Fibroblast of lung (primary cell): ENCODE results near the gene ZNRF3.

ENCODE experiments used
- EZH2 ChIP-seq: IDR thresholded peaks from 2 replicates; pipeline ENCODE4 v1.5.1; 2012; ENCODE audit warnings: low read length, control low read depth, mild to moderate bottlenecking; ENCODE audit errors: missing control alignments
- TF ChIP-seq, protein P1 (sequence below), 2 donors: IDR thresholded peaks in 1 of 2; conservative IDR thresholded peaks in 1 of 2; 1 replicate in 1 of 2; 2 replicates in 1 of 2; pipeline ENCODE4 v1.5.1; 2011 to 2012; ENCODE audit warnings: low read length in 2 of 2, control low read depth in 1 of 2, inconsistent platforms in 1 of 2, low read depth in 1 of 2, mild to moderate bottlenecking in 1 of 2

DNA sequence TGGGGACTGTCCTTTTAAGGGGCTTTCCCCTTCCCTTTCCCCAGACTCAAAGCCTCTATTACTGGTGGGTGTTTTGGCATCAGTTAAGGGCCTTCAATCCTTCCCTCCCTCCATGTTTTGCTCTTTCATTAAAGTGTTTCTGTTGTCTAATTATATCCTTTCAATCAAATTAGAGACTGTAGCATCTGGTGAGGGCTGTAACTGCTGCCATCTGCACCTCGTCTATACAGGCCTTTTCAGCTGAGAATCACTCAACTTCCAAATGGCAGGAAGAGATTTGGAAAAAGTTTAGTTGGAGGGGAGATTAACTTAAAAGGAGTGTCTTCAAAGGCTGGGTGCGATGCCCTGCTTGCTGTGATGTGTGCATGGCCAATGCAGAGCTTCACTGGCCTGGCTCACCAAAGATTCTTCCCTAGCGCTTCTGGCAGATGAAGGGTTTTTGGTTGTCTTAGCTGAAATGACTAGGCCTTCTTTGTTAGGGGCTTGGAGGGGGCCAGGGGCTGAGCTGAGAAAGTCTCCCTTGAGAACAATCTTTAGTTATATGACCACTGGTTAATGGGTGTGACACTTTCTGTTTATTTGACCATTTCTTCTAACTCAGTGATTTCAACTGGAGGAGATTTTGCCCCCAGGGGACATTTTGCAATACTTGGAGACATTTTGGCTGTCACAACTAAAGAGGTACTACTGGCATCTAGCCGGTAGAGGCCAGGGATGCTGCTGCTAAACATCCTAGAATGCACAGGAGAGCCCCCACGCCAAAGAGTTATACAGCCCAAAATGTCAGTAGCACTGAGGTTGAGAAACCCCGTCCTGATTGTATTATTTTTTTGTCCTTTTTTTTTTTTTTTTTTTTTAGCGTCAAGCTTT, 197.0 kb downstream of the ZNRF3 start:
- TF ChIP-seq, protein P1, sequence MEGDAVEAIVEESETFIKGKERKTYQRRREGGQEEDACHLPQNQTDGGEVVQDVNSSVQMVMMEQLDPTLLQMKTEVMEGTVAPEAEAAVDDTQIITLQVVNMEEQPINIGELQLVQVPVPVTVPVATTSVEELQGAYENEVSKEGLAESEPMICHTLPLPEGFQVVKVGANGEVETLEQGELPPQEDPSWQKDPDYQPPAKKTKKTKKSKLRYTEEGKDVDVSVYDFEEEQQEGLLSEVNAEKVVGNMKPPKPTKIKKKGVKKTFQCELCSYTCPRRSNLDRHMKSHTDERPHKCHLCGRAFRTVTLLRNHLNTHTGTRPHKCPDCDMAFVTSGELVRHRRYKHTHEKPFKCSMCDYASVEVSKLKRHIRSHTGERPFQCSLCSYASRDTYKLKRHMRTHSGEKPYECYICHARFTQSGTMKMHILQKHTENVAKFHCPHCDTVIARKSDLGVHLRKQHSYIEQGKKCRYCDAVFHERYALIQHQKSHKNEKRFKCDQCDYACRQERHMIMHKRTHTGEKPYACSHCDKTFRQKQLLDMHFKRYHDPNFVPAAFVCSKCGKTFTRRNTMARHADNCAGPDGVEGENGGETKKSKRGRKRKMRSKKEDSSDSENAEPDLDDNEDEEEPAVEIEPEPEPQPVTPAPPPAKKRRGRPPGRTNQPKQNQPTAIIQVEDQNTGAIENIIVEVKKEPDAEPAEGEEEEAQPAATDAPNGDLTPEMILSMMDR (conservative IDR thresholded peaks at IDR 0.05 in 1 of 2, IDR thresholded peaks at IDR 0.05 in 1 of 2; ENCODE audit: low read depth in 1 of 2, low read length in 2 of 2) = no peak
- no peak for TF ChIP-seq EZH2
